Stimulated activated CD4-positive, alpha-beta T cell treated with anti-CD3 and anti-CD28 coated beads, Interleukin-12 subunit alpha, Interleukin-12 subunit beta, amount 100 ng/mL, for 4 hours (primary cell): ENCODE results near the gene JMJD7.

Source experiments
- DNase-seq: peaks from one replicate; pipeline ENCODE4 v3.0.0-alpha.2; 2020

The JMJD7 gene

DNA sequence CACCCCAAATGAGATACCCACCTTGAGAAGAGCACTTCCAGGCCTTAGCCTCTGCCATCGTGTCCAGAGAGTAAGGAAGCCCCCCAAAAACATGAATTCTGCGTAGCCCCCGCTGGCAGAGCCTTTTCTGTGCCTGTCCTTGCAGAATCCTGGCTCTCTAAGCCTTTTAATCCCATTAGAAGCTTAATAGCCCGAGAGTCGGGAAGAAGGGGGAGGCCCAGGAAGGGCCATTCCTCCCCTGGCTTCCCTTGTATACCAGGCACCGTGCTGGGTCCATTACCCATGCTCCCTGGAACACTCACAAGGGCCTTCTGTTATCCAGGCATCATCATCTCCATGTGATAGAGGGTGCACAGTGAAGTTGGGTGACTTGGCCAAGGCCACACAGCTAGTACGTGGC, 58.8 kb downstream of the JMJD7 start:
- DNase-seq, result no peak

DNA sequence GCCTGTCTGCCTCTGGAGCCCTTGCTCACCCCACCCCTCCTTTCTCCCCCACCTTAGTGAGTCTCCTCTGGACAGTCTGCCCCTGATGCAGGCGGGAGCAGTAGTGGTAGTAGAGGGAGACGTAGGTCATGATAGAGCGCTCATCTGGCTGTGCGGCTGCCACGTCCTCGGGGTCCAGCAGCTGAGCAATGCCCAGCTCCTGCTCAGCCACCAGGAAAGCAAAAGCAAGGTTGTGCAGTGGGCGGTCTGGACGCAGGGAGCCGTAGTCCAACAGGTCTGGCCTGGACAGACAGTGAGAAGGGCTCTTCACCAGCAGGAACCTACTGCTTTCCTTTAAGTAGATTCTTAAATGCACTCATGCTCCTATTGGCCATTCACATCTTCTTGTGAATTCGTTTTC, 59.3 kb downstream of the JMJD7 start:
- no peak for DNase-seq
